ENCODE measurements around the gene ATP11C. TPM values are rescaled to one million over a fixed set of nuclear protein-coding genes. Genes with fewer than 3 reads are reported as not detected.

ATP11C gene
- total and polyA plus RNA-seq, 4 donors, result 25.6 to 50.4 (median 29.6) TPM

- Histone ChIP-seq H3K4me3 (ENCODE audit: low read depth, low read length) (no peak overlapping the region), H3K27ac (ENCODE audit: low read depth, low read length) (no peak overlapping the region), H3K9me3 (ENCODE audit: control insufficient read depth, insufficient read depth, low read length) (no peaks in the 10 kb centered on the region), H3K27me3 (ENCODE audit: control insufficient read depth, insufficient read depth, low read length) (no peaks in the 10 kb centered on the region), H3K4me1 (ENCODE audit: control insufficient read depth, insufficient read depth, low read length) (no peaks in the 10 kb centered on the region), H3K36me3 (ENCODE audit: control insufficient read depth, insufficient read depth, low read length) (no peaks in the 10 kb centered on the region)
- peak in 2 of 6 donors; percentile 30 to 44 for DNase-seq (ENCODE audit: low read depth in 4 of 6, low spot score in 6 of 6)
- 24% methylated on average over 3 of the region's 8 CpGs for WGBS (ENCODE audit: insufficient coverage)
Observed at GRCh38 chrX:139826065-139827044, 106.5 kb downstream of the ATP11C start.

- Histone ChIP-seq H3K4me3 (ENCODE audit: low read depth, low read length) (no peak overlapping the region), H3K27ac (ENCODE audit: low read depth, low read length) (no peak overlapping the region), H3K27me3 (ENCODE audit: control insufficient read depth, insufficient read depth, low read length) (no peaks in the 10 kb centered on the region), H3K36me3 (ENCODE audit: control insufficient read depth, insufficient read depth, low read length) (no peaks in the 10 kb centered on the region), H3K4me1 (ENCODE audit: control insufficient read depth, insufficient read depth, low read length) (no peaks in the 10 kb centered on the region), H3K9me3 (ENCODE audit: control insufficient read depth, insufficient read depth, low read length) (no peaks in the 10 kb centered on the region)
- WGBS (ENCODE audit: insufficient coverage), result no CpG with 5 or more reads among the region's 3 CpGs
- no peak for DNase-seq (ENCODE audit: low read depth in 4 of 6, low spot score in 6 of 6)
Observed at GRCh38 chrX:139825618-139826017, 107.2 kb downstream of the ATP11C start.

- Histone ChIP-seq H3K4me3 (ENCODE audit: low read depth, low read length) (no peak overlapping the region), H3K4me1 (ENCODE audit: control insufficient read depth, insufficient read depth, low read length) (no peaks in the 10 kb centered on the region), H3K36me3 (ENCODE audit: control insufficient read depth, insufficient read depth, low read length) (no peaks in the 10 kb centered on the region), H3K27me3 (ENCODE audit: control insufficient read depth, insufficient read depth, low read length) (no peaks in the 10 kb centered on the region), H3K27ac (ENCODE audit: low read depth, low read length) (no peak overlapping the region), H3K9me3 (ENCODE audit: control insufficient read depth, insufficient read depth, low read length) (no peaks in the 10 kb centered on the region)
- no CpG with 5 or more reads among the region's 6 CpGs for WGBS (ENCODE audit: insufficient coverage)
- DNase-seq (ENCODE audit: low read depth in 4 of 6, low spot score in 6 of 6), result no peak
Observed at GRCh38 chrX:139823806-139824205, 109.0 kb downstream of the ATP11C start.

- H3K27ac ChIP-seq (ENCODE audit: low read depth, low read length), result no peak overlapping the region
- no peak overlapping the region for H3K4me3 ChIP-seq (ENCODE audit: low read depth, low read length)
- 83% methylated on average over 2 of the region's 7 CpGs for WGBS (ENCODE audit: insufficient coverage)
- H3K9me3 ChIP-seq (ENCODE audit: control insufficient read depth, insufficient read depth, low read length), result no peaks in the 10 kb centered on the region
- DNase-seq (ENCODE audit: low read depth in 4 of 6, low spot score in 6 of 6), result no peak
- no peaks in the 10 kb centered on the region for H3K27me3 ChIP-seq (ENCODE audit: control insufficient read depth, insufficient read depth, low read length)
- H3K36me3 ChIP-seq (ENCODE audit: control insufficient read depth, insufficient read depth, low read length), result no peaks in the 10 kb centered on the region
- H3K4me1 ChIP-seq (ENCODE audit: control insufficient read depth, insufficient read depth, low read length), result no peaks in the 10 kb centered on the region
Observed at GRCh38 chrX:139820358-139820984, 112.4 kb downstream of the ATP11C start.

- Histone ChIP-seq H3K36me3 (ENCODE audit: control insufficient read depth, insufficient read depth, low read length) (no peaks in the 10 kb centered on the region), H3K27me3 (ENCODE audit: control insufficient read depth, insufficient read depth, low read length) (no peaks in the 10 kb centered on the region), H3K9me3 (ENCODE audit: control insufficient read depth, insufficient read depth, low read length) (no peaks in the 10 kb centered on the region), H3K4me1 (ENCODE audit: control insufficient read depth, insufficient read depth, low read length) (no peaks in the 10 kb centered on the region), H3K4me3 (ENCODE audit: low read depth, low read length) (no peak overlapping the region), H3K27ac (ENCODE audit: low read depth, low read length) (no peak overlapping the region)
- 100% methylated on average over 1 of the region's 2 CpGs for WGBS (ENCODE audit: insufficient coverage)
- DNase-seq (ENCODE audit: low read depth in 4 of 6, low spot score in 6 of 6), result no peak
Observed at GRCh38 chrX:139816204-139816603, 116.6 kb downstream of the ATP11C start.

- Histone ChIP-seq H3K4me1 (ENCODE audit: control insufficient read depth, insufficient read depth, low read length) (no peaks in the 10 kb centered on the region), H3K27ac (ENCODE audit: low read depth, low read length) (no peak overlapping the region), H3K36me3 (ENCODE audit: control insufficient read depth, insufficient read depth, low read length) (no peaks in the 10 kb centered on the region), H3K4me3 (ENCODE audit: low read depth, low read length) (no peak overlapping the region), H3K9me3 (ENCODE audit: control insufficient read depth, insufficient read depth, low read length) (no peaks in the 10 kb centered on the region), H3K27me3 (ENCODE audit: control insufficient read depth, insufficient read depth, low read length) (no peaks in the 10 kb centered on the region)
- no CpG with 5 or more reads among the region's 1 CpG for WGBS (ENCODE audit: insufficient coverage)
- DNase-seq (ENCODE audit: low read depth in 4 of 6, low spot score in 6 of 6), result no peak
Observed at GRCh38 chrX:139815771-139816170, 117.1 kb downstream of the ATP11C start.

GRCh38 chrX:139811942-139812629 lies 120.8 kb downstream of the ATP11C start:
- Histone ChIP-seq H3K27ac (ENCODE audit: low read depth, low read length) (no peak overlapping the region), H3K36me3 (ENCODE audit: control insufficient read depth, insufficient read depth, low read length) (no peaks in the 10 kb centered on the region), H3K27me3 (ENCODE audit: control insufficient read depth, insufficient read depth, low read length) (no peaks in the 10 kb centered on the region), H3K4me3 (ENCODE audit: low read depth, low read length) (no peak overlapping the region), H3K9me3 (ENCODE audit: control insufficient read depth, insufficient read depth, low read length) (no peaks in the 10 kb centered on the region), H3K4me1 (ENCODE audit: control insufficient read depth, insufficient read depth, low read length) (no peaks in the 10 kb centered on the region)
- no peak for DNase-seq (ENCODE audit: low read depth in 4 of 6, low spot score in 6 of 6)
- 81% methylated on average over 5 of the region's 6 CpGs for WGBS (ENCODE audit: insufficient coverage)

- H3K9me3 ChIP-seq (ENCODE audit: control insufficient read depth, insufficient read depth, low read length), result no peaks in the 10 kb centered on the region
- no peaks in the 10 kb centered on the region for H3K36me3 ChIP-seq (ENCODE audit: control insufficient read depth, insufficient read depth, low read length)
- H3K27ac ChIP-seq (ENCODE audit: low read depth, low read length), result no peak overlapping the region
- H3K27me3 ChIP-seq (ENCODE audit: control insufficient read depth, insufficient read depth, low read length), result no peaks in the 10 kb centered on the region
- no CpG with 5 or more reads among the region's 1 CpG for WGBS (ENCODE audit: insufficient coverage)
- no peaks in the 10 kb centered on the region for H3K4me1 ChIP-seq (ENCODE audit: control insufficient read depth, insufficient read depth, low read length)
- DNase-seq (ENCODE audit: low read depth in 4 of 6, low spot score in 6 of 6), result no peak
- no peak overlapping the region for H3K4me3 ChIP-seq (ENCODE audit: low read depth, low read length)
Observed at GRCh38 chrX:139804482-139804881, 128.4 kb downstream of the ATP11C start.

- H3K4me1 ChIP-seq (ENCODE audit: control insufficient read depth, insufficient read depth, low read length), result no peaks in the 10 kb centered on the region
- H3K27me3 ChIP-seq (ENCODE audit: control insufficient read depth, insufficient read depth, low read length), result no peaks in the 10 kb centered on the region
- no CpG with 5 or more reads among the region's 2 CpGs for WGBS (ENCODE audit: insufficient coverage)
- no peak for DNase-seq (ENCODE audit: low read depth in 4 of 6, low spot score in 6 of 6)
- no peak overlapping the region for H3K4me3 ChIP-seq (ENCODE audit: low read depth, low read length)
- no peaks in the 10 kb centered on the region for H3K36me3 ChIP-seq (ENCODE audit: control insufficient read depth, insufficient read depth, low read length)
- H3K27ac ChIP-seq (ENCODE audit: low read depth, low read length), result no peak overlapping the region
- H3K9me3 ChIP-seq (ENCODE audit: control insufficient read depth, insufficient read depth, low read length), result no peaks in the 10 kb centered on the region
Observed at GRCh38 chrX:139803224-139803623, 129.6 kb downstream of the ATP11C start.

Data from spinal cord (tissue), 10 donors.